IPS-15b (cell line): Measurements from ENCODE around the gene CNTNAP2.
"Not testable (repeated sequence)": the region's sequence is repeated elsewhere in the genome, so short reads cannot be mapped to it uniquely, and the experiment has no call there.

Experiments
- H3K27me3 ChIP-seq: one replicate; pipeline ENCODE4 v1.6.1; 2013; ENCODE audit warnings: low read length; ENCODE audit not compliant: control insufficient read depth, insufficient read depth
- H3K36me3 ChIP-seq: one replicate; pipeline ENCODE4 v1.6.1; 2013; ENCODE audit warnings: low read length; ENCODE audit not compliant: control insufficient read depth, insufficient read depth
- H3K4me1 ChIP-seq: one replicate; pipeline ENCODE4 v1.6.1; 2013; ENCODE audit warnings: mild to moderate bottlenecking, low read length; ENCODE audit not compliant: control insufficient read depth, insufficient read depth
- H3K4me3 ChIP-seq: one replicate; pipeline ENCODE4 v1.5.1; 2013; ENCODE audit warnings: low read depth, low read length
- H3K9ac ChIP-seq: one replicate; pipeline ENCODE4 v1.6.1; 2013; ENCODE audit warnings: low read depth, mild to moderate bottlenecking, low read length
- H3K9me3 ChIP-seq: one replicate; pipeline ENCODE4 v1.6.1; 2013; ENCODE audit warnings: mild to moderate bottlenecking, low read length; ENCODE audit not compliant: control insufficient read depth, insufficient read depth

CNTNAP2 gene

DNA sequence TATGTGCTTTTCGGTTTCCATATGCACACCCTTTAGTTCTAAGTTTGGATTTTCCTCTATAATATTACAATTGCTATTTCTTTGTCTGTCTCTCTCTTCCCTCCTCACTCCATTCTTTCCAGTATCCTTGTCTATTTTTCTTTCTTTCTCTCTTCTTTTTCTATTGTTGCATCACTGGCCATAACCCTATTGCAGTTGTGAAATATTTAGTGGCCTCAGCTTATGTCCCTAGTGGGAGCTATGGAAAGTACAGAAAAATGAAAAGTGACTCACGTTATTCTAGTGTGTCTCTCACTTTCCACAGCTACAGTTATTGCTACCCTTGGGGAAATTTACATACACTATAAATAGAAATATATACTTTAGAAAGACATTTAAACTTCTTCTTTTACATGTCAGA lies 59.1 kb downstream of the CNTNAP2 start:
- no peak overlapping the region for H3K9ac ChIP-seq
- no peaks in the 10 kb centered on the region for H3K9me3 ChIP-seq
- peaks cover 8% of the 10 kb centered on the region for H3K4me1 ChIP-seq
- no peaks in the 10 kb centered on the region for H3K27me3 ChIP-seq
- H3K4me3 ChIP-seq = no peak overlapping the region
- no peaks in the 10 kb centered on the region for H3K36me3 ChIP-seq

DNA sequence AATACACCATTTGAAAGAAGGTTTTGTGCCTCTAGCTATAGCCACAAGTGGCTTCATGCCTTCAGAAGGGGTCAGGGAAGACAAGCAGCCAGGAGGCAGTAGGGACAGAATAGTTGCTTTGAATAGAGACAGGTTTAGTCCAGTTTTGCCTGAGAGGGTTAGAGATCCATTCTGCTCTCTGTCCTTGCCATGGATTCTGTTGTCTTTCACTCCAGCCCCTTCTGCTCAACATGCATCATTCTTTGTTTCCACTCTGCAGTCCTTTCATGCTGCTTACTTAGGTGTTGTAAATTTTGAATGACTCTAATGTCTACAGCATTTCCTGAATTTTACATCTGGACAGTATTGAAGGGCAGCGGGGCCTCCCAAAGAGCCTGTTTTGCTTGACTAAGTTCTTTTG lies 60.3 kb downstream of the CNTNAP2 start:
- Histone ChIP-seq H3K4me3 (no peak overlapping the region), H3K36me3 (no peaks in the 10 kb centered on the region), H3K4me1 (peaks cover 8% of the 10 kb centered on the region), H3K9me3 (no peaks in the 10 kb centered on the region), H3K9ac (no peak overlapping the region), H3K27me3 (no peaks in the 10 kb centered on the region)

DNA sequence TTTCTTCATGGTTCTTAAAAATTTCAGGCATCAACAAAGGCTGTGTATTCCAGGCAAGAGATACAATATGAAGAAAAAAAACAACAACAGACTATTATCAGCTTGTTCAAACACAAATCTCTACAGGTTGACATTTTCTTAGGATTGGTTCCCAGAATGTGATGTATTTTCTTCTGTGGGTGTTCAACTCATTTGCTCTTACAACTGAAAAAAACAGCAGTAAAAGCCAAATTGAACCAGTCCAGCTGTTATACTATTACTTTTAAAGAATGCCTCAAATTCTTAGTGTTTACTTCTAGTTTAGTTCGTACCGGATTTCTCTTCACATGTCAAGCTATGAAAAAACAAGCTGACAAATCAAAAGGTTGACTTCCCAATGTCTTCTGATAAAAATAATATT lies 60.7 kb downstream of the CNTNAP2 start:
- no peak overlapping the region for H3K4me3 ChIP-seq
- H3K4me1 ChIP-seq = peaks cover 8% of the 10 kb centered on the region
- H3K27me3 ChIP-seq = no peaks in the 10 kb centered on the region
- H3K9ac ChIP-seq = no peak overlapping the region
- H3K9me3 ChIP-seq = no peaks in the 10 kb centered on the region
- no peaks in the 10 kb centered on the region for H3K36me3 ChIP-seq

DNA sequence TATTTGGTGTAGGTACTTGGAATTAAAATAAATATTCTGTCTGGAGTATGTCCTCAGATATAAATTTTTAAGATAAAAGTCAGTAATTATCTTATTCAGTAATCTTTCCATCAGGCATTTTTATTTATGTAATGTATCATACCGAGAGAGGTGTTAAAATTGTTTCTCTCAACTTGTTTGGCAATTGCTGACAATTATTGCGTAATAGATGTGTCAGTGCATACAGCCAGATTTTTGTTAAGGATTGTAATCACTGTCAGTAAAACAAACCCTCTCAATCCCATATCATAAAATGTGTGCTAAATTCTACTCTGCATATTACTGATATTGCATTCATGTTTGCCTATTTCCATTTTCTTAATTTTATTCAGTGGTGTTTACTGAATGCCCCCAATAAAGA lies 69.2 kb downstream of the CNTNAP2 start:
- Histone ChIP-seq H3K27me3 (no peaks in the 10 kb centered on the region), H3K36me3 (no peaks in the 10 kb centered on the region), H3K4me1 (no peaks in the 10 kb centered on the region), H3K4me3 (no peak overlapping the region), H3K9me3 (no peaks in the 10 kb centered on the region), H3K9ac (no peak overlapping the region)

DNA sequence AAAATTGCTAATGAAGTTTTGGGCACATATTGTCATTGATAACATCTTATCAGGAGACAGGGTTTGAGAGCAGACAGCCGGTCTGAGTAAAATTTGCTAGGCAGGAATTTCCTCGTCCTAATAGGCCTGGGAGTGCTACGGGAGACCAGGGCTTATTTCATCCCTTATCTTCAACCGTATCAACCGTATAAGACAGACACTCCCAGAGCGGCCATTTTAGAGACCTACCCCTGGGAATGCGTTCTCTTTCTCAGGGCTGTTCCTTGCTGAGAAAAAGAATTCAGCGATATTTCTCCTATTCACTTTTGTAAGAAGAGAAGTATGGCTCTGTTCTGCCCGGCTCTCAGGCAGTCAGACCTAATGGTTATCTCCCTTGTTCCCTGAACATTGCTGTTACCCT lies 74.8 kb downstream of the CNTNAP2 start:
- not testable (repeated sequence) for H3K4me3 ChIP-seq, H3K36me3 ChIP-seq, H3K9ac ChIP-seq, H3K4me1 ChIP-seq, H3K9me3 ChIP-seq, H3K27me3 ChIP-seq

DNA sequence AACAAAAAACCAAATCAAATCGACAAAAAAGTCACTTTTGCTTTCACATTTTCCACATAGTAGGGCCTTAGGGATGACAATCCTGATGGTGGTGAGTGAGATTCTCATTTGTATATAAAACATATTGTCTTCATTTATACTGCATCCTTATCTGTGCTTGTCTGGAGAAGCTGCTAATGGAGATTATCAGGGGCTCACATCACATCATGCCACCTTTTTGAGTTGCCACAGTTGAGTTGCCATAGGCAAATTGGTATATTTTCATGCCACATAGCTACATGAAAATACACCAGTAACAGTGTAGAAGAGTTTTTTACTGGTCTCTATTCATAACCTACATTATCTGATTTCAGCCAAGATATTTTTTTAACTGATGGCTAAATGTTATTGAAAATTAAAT lies 85.3 kb downstream of the CNTNAP2 start:
- Histone ChIP-seq H3K4me3 (no peak overlapping the region), H3K36me3 (no peaks in the 10 kb centered on the region), H3K9ac (no peak overlapping the region), H3K27me3 (no peaks in the 10 kb centered on the region), H3K9me3 (no peaks in the 10 kb centered on the region), H3K4me1 (no peaks in the 10 kb centered on the region)

DNA sequence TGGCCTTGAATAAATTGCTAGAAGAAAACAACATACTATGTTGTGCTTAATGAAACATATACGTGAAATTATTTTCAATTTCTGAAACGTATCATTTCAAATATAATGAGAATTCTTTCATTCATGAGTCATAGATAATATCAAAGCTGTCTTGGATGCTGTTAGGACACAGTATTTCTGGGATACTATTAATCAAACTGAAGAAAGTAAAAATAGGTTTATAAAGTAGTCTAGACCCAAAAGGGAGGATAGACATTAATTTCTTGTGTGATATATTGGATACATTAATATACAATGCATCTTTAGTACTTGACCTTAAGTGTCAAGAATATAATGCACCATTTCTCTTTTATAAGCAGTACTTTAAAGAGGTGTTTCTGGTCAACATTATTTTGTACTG lies 89.7 kb downstream of the CNTNAP2 start:
- Histone ChIP-seq H3K9ac (no peak overlapping the region), H3K27me3 (no peaks in the 10 kb centered on the region), H3K9me3 (no peaks in the 10 kb centered on the region), H3K4me3 (no peak overlapping the region), H3K4me1 (no peaks in the 10 kb centered on the region), H3K36me3 (no peaks in the 10 kb centered on the region)

DNA sequence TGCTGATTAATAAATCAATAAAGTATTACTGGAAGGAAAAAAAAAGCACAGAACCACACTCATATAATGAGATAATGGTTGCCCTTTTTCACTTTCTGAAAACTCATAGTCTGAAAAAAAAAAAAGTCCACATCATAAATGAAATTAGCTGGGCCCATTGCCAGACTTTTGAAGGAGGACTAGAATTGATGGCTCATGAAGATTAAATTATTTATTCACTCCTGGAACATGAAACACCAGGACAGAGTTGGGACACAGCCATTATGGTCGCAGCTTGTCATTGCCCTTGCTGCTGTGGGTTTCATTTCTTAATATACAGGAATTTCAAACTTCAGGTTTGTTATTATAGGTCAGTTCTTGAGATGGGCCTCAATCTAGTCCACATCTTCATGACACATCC lies 91.9 kb downstream of the CNTNAP2 start:
- Histone ChIP-seq H3K9me3 (no peaks in the 10 kb centered on the region), H3K4me1 (no peaks in the 10 kb centered on the region), H3K36me3 (no peaks in the 10 kb centered on the region), H3K9ac (no peak overlapping the region), H3K27me3 (no peaks in the 10 kb centered on the region), H3K4me3 (no peak overlapping the region)

DNA sequence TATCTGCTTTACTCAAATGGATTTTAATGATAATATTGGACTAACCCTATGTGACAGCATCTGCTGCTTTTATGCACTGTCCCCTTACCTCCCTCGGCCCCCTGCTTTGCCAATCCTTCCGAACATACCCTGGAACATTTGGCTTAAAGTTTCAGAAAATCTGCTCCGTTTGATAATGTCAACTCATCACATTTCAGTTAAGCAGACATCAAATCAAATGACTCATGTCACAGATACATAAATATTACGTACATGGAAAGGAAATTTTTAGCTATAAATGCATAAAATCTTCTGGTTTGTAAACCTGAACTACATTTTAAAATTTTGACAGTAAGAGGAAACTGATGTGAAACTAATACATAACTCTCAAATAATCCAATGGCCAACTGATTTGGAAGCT lies 98.2 kb downstream of the CNTNAP2 start:
- no peaks in the 10 kb centered on the region for H3K36me3 ChIP-seq
- no peaks in the 10 kb centered on the region for H3K9me3 ChIP-seq

DNA sequence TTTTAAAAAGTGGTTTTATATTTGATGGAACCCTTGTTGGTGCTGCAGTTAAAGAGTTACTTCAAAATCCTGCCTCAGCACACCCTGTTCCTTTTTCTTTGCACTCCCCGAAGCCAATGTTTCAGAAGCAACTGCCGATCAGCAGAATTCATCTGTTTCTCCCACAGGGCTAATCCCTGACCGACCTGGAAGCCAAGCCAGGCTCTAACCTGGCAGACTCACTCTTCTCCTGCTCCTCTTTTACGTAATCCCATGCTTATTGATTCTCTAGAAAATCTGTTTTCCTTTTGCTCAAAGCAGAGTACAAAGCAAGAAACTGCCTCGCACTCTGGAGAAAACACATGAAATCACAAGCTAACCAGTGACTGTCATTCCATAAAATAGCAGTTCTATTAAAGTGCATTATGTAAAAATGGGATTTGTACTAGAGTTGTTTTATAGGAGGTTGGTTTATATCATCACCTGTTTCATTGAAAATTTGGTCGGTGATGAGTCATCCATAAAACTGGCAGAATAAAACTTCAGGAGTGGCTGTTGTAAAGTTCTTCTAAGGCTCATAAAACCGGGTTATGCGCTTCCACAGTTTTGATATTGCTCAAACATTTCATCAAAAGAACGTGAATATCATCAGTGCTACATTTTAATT lies 99.9 kb downstream of the CNTNAP2 start:
- Histone ChIP-seq H3K4me1 (no peaks in the 10 kb centered on the region), H3K9ac (no peak overlapping the region), H3K27me3 (no peaks in the 10 kb centered on the region), H3K9me3 (no peaks in the 10 kb centered on the region), H3K36me3 (no peaks in the 10 kb centered on the region), H3K4me3 (no peak overlapping the region)

More for the DNA sequence above, 98.2 kb downstream of the CNTNAP2 start:
- H3K27me3 ChIP-seq = no peaks in the 10 kb centered on the region
- H3K9ac ChIP-seq = no peak overlapping the region
- H3K4me3 ChIP-seq = no peak overlapping the region
- no peaks in the 10 kb centered on the region for H3K4me1 ChIP-seq

DNA sequence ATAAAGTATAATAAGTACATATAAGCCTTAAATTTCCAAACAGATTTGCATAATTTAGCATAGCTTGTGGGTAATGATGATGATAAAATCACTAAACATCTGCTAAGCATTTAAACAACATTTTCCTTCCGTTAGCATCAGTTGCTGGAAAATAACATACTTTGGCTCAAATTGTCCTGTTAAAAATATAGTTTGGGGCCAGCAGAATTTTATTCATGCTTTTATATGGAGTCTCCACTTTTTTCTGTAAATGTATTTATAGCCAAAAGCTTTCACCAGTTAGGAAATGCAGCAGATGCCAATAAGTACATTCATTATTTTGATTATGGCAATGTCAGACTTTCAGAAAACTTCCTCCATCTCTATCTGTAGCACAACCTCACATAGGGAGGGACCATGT lies 107.2 kb downstream of the CNTNAP2 start:
- Histone ChIP-seq H3K9ac (no peak overlapping the region), H3K4me1 (peaks cover 2% of the 10 kb centered on the region), H3K4me3 (no peak overlapping the region), H3K27me3 (no peaks in the 10 kb centered on the region), H3K9me3 (no peaks in the 10 kb centered on the region), H3K36me3 (no peaks in the 10 kb centered on the region)

DNA sequence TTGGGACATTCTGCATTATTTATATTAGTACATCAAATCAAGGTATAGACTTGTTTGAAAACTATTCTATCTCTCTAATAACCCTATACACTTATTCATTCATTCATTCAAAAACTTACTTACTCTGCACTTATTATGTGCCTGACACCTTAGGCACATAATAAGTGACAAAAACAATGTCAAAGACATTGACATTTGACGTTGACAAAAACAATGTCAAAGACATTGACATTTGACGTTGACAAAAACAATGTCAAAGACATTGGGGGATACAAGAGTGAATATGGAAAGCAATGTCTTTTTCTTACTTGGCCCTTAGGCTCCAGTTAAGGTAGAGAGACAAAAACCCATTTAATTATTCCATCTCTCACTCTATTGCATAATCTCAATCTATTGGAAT lies 116.0 kb downstream of the CNTNAP2 start:
- Histone ChIP-seq H3K36me3 (no peaks in the 10 kb centered on the region), H3K4me1 (peaks cover 2% of the 10 kb centered on the region), H3K9ac (no peak overlapping the region), H3K9me3 (no peaks in the 10 kb centered on the region), H3K4me3 (no peak overlapping the region), H3K27me3 (no peaks in the 10 kb centered on the region)
